DND-41 (cell line): ENCODE results near the gene GCFC2.

Experiments used
- ATAC-seq: fragments of 200-7000 bp; cut with Tn5 transposase; 3 replicates; pipeline ENCODE4 v1.9.1; 2021; ENCODE audit warnings: low read depth; ENCODE audit not compliant: insufficient read depth
- DNase-seq: peaks from one replicate; pipeline ENCODE4 v3.0.0-alpha.2; 2020
- H2AFZ ChIP-seq: 2 replicates; pipeline ENCODE4 v1.6.0; 2012; ENCODE audit warnings: low read depth, low read length
- H3K27ac ChIP-seq: 2 replicates; pipeline ENCODE4 v1.5.1; 2012; ENCODE audit warnings: low read length, inconsistent platforms
- H3K27me3 ChIP-seq: fragments of 200-600 bp; sonication (generic); 2 replicates; pipeline ENCODE4 v1.6.0; 2012; ENCODE audit warnings: low read length, mild to moderate bottlenecking, inconsistent platforms; ENCODE audit not compliant: insufficient read depth, poor library complexity
- H3K36me3 ChIP-seq: 2 replicates; pipeline ENCODE4 v1.5.1; 2012; ENCODE audit warnings: low read length, inconsistent platforms; ENCODE audit not compliant: insufficient read depth
- H3K4me1 ChIP-seq: 2 replicates; pipeline ENCODE4 v1.5.1; 2012; ENCODE audit warnings: mild to moderate bottlenecking, low read length; ENCODE audit not compliant: insufficient read depth
- H3K4me2 ChIP-seq: 2 replicates; pipeline ENCODE4 v1.6.0; 2012; ENCODE audit warnings: mild to moderate bottlenecking, moderate library complexity, low read length, inconsistent platforms; ENCODE audit not compliant: insufficient read depth
- H3K4me3 ChIP-seq, 2 experiments: fragments of 200-600 bp in 1 of 2; shearing (Covaris generic) in 1 of 2; 2 replicates each; pipeline ENCODE4 v1.5.1; 2012 to 2016; ENCODE audit warnings: inconsistent platforms in 2 of 2, low read length in 2 of 2, mild to moderate bottlenecking in 2 of 2, low read depth in 1 of 2, moderate library complexity in 1 of 2
- H3K79me2 ChIP-seq: 2 replicates; pipeline ENCODE4 v1.6.0; 2012; ENCODE audit warnings: low read length, inconsistent platforms; ENCODE audit not compliant: insufficient read depth
- H3K9ac ChIP-seq: 2 replicates; pipeline ENCODE4 v1.6.0; 2012; ENCODE audit warnings: low read depth, mild to moderate bottlenecking, inconsistent platforms, low read length, moderate library complexity
- H3K9me3 ChIP-seq: 2 replicates; pipeline ENCODE4 v1.5.1; 2012; ENCODE audit warnings: low read length, moderate library complexity, mild to moderate bottlenecking, inconsistent platforms; ENCODE audit not compliant: insufficient read depth, severe bottlenecking
- H4K20me1 ChIP-seq: 2 replicates; pipeline ENCODE4 v1.6.0; 2012; ENCODE audit warnings: low read length; ENCODE audit not compliant: insufficient read depth
- CTCF ChIP-seq: IDR thresholded peaks from 2 replicates; pipeline ENCODE4 v1.5.1; 2012; ENCODE audit warnings: borderline replicate concordance, low read length, moderate library complexity, mild to moderate bottlenecking; ENCODE audit not compliant: poor library complexity, severe bottlenecking; ENCODE audit errors: extremely low read depth
- EZH2 ChIP-seq: IDR thresholded peaks from 3 replicates; pipeline ENCODE4 v1.6.1; 2012; ENCODE audit warnings: borderline replicate concordance, low read depth, mild to moderate bottlenecking, moderate library complexity, low read length, inconsistent platforms; ENCODE audit not compliant: severe bottlenecking

Gene GCFC2

DNA sequence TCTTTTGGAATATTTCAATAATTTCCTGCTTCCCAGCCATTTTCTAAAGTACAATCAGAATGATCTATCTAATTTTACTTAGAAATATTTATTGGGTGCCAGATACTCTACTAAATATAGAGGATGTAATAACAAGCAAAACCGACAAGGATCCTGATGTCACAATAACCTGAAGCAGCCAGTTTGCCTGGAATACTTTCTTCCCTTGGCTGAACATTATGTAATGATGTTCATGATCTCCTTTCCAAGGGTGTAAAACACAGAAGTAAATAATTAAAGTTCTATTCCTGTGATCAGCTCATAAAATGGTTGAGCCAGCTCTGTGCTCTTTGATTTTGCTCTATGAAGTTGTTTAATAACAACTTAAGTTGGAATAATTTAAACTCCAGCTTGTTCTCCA is 66.7 kb downstream of the GCFC2 start:
- Histone ChIP-seq H4K20me1 (no peaks in the 10 kb centered on the region), H3K36me3 (peaks cover 8% of the 10 kb centered on the region), H3K9me3 (peaks cover 7% of the 10 kb centered on the region), H3K27me3 (peaks cover under 1% of the 10 kb centered on the region), H3K27ac (no peak overlapping the region), H3K4me2 (no peak overlapping the region), H3K4me3 (no peak overlapping the region), H2AFZ (no peak overlapping the region), H3K9ac (no peak overlapping the region), H3K79me2 (peaks cover 24% of the 10 kb centered on the region), H3K4me1 (peaks cover 27% of the 10 kb centered on the region)
- DNase-seq (no peak), ATAC-seq (no peak)
- TF ChIP-seq EZH2 (no peak), CTCF (no peak)

- Histone ChIP-seq H3K9ac (no peak overlapping the region), H3K79me2 (peaks cover under 1% of the 10 kb centered on the region; the same call in 1 of the 2 replicates), H3K4me3 (no peak overlapping the region), H3K4me2 (no peak overlapping the region), H3K36me3 (no peaks in the 10 kb centered on the region), H3K4me1 (peaks cover 11% of the 10 kb centered on the region), H3K9me3 (peaks cover 7% of the 10 kb centered on the region), H4K20me1 (no peaks in the 10 kb centered on the region), H3K27me3 (peaks cover 14% of the 10 kb centered on the region), H3K27ac (no peak overlapping the region), H2AFZ (0 out of 2 replicates have a peak overlapping the region, but pooled peaks have one; percentile 19)
- DNase-seq (no peak), ATAC-seq (no peak)
- TF ChIP-seq EZH2 (no peak), CTCF (no peak)
Measured at GRCh38 chr2:75641587-75641986, 69.1 kb downstream of the GCFC2 start.

- TF ChIP-seq EZH2 (no peak), CTCF (peak; percentile 100)
- Histone ChIP-seq H3K9me3 (peaks cover under 1% of the 10 kb centered on the region), H2AFZ (no peak overlapping the region), H3K36me3 (no peaks in the 10 kb centered on the region), H3K9ac (no peak overlapping the region), H3K27ac (no peak overlapping the region), H3K27me3 (peaks cover 14% of the 10 kb centered on the region), H4K20me1 (no peaks in the 10 kb centered on the region), H3K4me3 (no peak overlapping the region), H3K79me2 (no peaks in the 10 kb centered on the region), H3K4me2 (no peak overlapping the region), H3K4me1 (0 out of 2 replicates have a peak, but pooled peaks cover 3% of the 10 kb centered on the region)
- peak; percentile 67 for DNase-seq
- peak; percentile 100 for ATAC-seq
Measured at GRCh38 chr2:75640621-75641121, 70.0 kb downstream of the GCFC2 start.
